AG08395 (cell line): ENCODE measurements around the gene DDX49.
"Not testable (repeated sequence)": the region's sequence is repeated elsewhere in the genome, so short reads cannot be mapped to it uniquely, and the experiment has no call there.

Source experiments
- DNase-seq: peaks from one replicate; pipeline ENCODE4 v3.0.0; 2012; ENCODE audit warnings: mixed read lengths, low spot score

Gene DDX49

GRCh38 chr19:18895824-18896341, 23.6 kb upstream of the DDX49 start, which contains the start of gene CERS1:
Gene CERS1, minus strand, starts transcription at chr19:18896158. Its CDS starts 86 bp downstream, at chr19:18896072.
- no peak for DNase-seq

GRCh38 chr19:18896421-18896841, 23.1 kb upstream of the DDX49 start:
- DNase-seq: peak; percentile 45

DNA sequence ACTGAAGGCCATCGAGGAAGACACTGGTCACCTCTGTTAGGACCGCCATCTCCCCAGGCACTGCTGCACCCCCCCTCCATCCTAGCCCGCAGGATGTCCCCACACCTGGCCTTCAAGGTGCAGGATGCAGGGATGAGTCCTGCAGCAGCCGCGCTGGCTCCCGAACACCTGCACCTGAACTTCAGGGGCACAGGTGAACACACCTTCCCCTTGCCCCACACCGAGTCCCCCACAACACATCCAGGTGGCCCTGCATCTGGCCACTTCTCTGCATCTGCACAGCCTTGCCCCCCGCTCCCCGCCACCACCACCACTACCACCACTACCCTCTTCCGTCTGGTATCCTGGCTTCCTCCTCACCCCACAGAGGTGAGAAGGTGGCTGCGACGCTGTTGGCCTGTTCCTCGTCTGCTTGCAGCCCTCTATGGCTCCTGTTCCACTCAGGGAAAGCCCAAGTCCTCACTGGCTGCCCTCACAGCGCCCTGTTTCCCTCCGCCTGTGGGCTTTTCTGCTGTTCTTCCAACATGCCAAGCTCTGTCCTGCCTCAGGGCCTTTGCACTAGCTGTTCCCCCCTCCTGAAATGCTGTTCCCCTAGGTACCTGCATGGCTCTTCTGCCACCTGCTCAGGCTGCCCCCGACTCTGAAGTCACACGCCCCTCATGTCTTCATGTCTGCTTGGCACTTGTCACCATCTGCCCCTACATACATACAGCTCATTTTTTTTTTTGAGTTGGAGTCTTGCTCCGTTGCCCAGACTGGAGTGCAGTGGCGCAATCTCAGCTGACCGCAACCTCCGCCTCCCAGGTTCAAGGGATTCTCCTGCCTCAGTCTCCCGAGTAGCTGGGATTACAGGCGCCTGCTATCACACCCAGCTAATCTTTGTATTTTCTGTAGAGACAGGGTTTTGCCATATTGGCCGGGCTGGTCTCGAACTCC, 22.2 kb upstream of the DDX49 start:
- DNase-seq: no peak

GRCh38 chr19:18898081-18898606, 21.4 kb upstream of the DDX49 start:
- DNase-seq: no peak

- DNase-seq: no peak
Measured at GRCh38 chr19:18898607-18899408, 20.7 kb upstream of the DDX49 start.

- no peak for DNase-seq
Measured at GRCh38 chr19:18899624-18900560, 19.6 kb upstream of the DDX49 start.

GRCh38 chr19:18900700-18901481, 18.6 kb upstream of the DDX49 start:
- no peak for DNase-seq

DNA sequence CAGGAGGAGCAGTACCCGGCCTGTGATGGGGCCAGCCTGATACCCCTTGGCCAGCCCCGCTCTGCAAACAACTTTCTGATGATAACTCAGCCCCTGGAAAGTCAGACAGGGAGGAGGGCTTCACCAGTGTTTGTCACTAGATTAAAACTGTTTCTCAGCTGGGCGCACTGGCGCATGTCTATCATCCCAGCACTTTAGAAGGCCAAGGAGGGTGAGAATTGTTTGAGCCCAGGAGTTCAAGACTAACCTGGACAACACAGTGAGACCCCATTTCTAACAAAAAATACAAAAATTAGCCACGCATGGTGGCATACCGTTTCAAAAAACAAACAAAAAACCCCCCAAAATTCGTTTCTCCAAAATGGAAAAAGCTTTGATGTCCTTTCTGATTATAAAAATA, 18.0 kb upstream of the DDX49 start:
- DNase-seq: no peak

GRCh38 chr19:18902519-18902918, 17.0 kb upstream of the DDX49 start:
- DNase-seq: not testable (repeated sequence)

GRCh38 chr19:18903156-18904037, 16.1 kb upstream of the DDX49 start:
- DNase-seq: no peak

DNA sequence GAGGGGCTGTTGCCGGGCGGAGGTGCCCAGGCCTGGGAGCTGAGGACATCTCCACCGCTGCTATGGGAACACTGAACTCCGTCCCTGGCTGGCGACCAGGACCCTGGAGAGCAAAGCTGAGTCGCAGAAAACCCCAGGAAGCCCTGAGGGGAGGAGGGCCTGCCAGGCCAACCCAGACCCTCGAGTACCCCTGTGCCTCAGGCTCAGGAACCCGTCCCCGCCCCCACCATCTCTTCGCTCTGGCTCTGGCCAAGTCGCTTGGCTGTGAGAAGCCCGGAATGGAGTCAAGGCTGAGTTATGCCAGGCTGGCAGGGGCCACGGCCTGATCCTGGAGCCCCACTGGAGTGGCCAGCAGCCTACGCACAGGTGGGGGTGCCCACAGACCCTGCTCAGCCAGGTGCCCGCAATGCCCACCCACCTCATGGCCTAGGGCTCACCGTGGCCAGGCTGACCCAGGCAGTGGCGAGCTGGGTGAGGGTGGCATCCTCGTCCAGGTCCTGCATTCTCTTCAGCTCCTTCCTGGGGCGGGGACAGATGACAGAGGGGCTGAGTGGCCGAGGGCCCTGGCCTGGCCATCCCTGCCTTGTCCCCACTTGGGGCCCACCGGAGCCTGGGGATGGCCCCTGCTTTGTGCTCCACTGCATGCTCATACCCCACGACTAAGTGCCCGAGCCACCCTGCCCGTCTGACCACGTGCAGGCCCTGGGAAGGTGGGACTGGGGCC, 15.0 kb upstream of the DDX49 start:
- no peak for DNase-seq

DNA sequence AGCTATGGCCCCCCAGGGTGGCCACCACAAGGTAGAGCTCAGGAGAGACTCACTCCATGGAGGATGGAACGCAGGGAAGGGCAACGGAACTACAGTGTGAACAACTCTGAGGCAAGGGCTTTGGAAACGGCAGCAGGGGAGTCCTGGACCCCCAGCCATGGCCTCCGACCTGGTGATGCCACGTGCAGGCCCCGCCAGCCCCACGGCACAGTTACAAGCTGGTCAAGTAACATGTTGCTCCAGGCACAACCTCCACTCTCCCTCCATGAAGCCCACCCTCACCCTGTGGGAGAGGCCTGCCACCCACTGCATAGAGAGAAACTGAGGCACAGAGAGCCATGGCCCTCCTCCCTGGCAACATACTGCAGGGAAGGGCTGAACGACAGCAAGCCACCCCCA, 14.5 kb upstream of the DDX49 start:
- DNase-seq: no peak

- no peak for DNase-seq
Measured at GRCh38 chr19:18905513-18906236, 13.8 kb upstream of the DDX49 start.

DNA sequence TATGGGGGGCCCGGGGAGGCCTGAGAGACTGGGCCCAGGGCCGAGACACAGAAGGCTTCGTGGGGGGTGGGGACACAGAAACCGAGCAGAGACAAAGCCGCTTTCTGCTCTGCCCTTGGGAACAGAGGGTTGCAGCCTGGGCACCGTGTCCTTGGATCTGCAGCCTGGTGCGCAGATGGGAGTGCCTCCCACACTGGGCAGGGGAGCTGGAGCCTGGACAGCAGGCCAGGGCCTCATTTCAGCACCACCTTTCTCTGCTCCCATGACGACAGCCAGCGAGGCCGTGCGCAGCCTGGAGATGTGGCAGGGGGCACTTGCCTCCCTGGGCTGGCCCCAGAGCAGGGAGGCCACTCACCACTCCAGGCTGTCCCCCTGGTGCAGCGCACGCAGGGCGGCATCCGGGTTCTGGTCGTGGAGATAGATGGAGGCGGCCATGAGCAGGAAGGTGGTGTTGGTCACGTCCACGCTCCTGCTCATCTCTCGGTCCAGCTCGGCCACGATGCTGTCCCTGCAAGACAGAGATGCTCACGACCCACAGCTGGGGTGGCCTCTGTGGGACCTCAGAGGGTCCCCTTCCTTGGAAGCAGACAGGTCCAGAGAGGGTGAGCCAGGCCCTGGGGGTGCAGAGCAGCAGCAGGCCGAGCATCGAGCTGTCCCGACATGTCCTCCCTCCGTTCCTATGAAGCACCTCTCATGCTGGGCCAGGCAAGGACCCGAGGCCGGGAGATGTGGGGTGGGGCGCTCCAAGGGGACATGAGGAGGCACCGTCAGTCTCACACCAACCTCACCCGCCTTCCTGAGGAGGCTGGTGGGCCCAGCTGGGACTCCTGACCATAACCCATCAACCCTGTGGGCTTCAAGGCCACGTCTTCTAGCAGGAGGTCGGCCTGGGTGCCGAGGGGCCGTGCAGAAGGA, 12.7 kb upstream of the DDX49 start:
- no peak for DNase-seq

DNA sequence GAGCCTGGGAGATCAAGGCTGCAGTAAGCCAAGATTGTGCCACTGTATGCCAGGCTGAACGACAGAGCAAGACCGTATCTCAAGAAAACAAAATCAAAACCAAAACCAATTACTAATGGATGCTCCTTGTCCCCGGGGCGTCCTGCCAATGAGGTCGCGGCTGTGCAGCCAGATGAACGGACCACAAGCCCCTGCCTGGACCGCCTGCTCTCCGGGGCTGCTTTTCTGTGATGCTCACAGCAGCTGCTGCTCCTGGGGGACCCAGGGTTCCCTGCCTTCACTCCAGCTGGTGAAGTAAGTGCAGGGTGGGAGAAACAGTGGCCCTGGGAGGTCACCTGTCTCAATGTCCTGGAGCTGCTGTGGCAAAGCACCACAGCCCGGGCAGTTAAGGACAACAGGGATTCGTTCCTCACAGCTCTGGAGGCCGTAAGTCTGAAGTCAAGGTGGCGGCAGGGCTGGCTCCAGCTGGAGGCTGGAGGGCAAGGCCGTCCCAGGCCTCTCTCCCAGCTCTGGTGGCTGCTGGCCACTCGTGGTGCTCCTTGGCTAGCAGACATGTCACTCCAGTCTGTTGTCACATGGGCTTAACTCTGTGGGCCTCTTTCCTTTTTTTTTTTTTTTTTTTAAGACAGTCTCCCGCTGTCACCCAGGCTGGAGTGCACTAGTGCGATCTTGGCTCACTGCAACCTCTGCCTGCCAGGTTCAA, 10.4 kb upstream of the DDX49 start:
- DNase-seq: no peak

DNA sequence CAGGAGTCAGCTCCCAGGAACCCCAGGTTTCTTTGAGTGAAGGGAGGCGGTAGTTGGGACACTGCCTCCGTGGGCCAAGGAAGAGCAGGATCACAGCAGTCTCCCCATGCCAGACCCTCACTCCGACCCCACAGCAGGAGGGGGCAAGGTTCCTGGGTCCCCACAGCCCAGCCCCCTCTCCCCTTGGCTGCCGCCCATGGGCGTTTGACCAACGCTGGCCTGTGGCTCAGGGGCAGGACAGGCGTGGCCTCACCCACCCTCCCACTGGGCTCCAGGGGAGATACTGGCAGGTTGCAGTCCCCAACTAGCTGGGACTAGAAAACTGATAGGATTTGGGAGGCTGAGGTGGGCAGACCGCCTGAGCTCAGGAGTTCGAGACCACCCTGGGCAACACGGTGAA, 9.5 kb upstream of the DDX49 start:
- DNase-seq: no peak
